ENCODE measurements around the gene NR1H3.
"Not testable (repeated sequence)": the region's sequence is repeated elsewhere in the genome, so short reads cannot be mapped to it uniquely, and the experiment has no call there.

Gene NR1H3

DNA sequence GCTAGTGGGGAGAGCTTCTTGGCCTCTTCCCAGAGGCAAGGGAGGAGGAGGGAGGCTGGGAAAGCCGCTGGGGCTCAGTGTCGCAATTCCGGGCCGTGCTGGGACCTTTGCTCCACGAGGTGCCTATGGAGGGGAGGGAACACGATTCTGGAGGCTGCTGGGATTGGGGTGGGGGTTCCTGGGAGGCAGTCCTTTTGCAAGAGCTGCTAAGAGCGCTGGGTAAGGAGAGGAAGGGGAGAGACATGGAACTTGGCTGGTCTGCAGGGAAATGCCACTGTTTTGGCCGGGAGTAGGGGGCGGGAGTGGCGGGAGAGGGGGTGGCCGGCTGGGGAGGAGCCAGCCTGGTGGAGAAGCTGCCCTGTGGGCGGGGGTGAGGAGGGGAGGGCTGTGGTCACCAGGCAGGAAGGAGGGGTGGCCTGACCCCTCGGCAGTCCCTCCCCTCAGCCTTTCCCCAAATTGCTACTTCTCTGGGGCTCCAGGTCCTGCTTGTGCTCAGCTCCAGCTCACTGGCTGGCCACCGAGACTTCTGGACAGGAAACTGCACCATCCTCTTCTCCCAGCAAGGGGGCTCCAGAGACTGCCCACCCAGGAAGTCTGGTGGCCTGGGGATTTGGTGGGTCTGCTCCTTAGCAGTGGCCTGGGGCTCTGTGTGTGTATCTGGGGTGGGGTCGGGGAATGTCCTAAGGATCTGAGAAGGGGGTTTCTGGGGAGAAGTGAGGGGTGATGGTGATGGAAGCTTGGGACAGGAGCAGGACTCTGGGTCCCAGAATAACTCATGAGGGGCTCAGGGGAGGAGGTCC is at the start of gene NR1H3:
NR1H3 (plus strand) TSS at position 480 of the 800 bp plus-strand sequence. CDS start 1,221 bp downstream, outside the sequence.
- no peak for DNase-seq (ENCODE audit: low read depth in 2 of 2)

- DNase-seq (ENCODE audit: low read depth in 2 of 2) = not testable (repeated sequence)
Measured at GRCh38 chr11:47208008-47208552, 49.7 kb upstream of the NR1H3 start.

GRCh38 chr11:47208628-47209027 is 49.2 kb upstream of the NR1H3 start:
- no peak for DNase-seq (ENCODE audit: low read depth in 2 of 2)

DNA sequence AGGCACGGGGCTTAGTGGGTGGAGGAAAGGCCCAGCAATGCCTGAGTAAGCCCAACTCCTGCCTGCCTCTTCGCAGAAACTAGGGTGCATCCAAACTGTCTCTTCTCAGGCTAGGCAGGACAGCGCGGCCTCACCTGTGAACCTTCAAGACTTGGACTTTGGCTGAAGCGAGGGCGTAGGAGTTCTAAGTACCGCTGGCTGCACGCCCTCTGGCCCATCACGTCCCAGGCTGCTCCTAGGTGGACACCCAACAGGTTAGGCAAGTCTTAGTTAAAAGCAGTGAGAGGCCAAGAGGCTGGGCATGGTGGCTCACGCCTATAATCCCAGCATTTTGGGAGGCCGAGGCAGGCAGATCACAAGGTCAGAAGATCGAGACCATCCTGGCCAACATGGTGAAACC is 44.9 kb upstream of the NR1H3 start:
- DNase-seq (ENCODE audit: low read depth in 2 of 2) = no peak

DNA sequence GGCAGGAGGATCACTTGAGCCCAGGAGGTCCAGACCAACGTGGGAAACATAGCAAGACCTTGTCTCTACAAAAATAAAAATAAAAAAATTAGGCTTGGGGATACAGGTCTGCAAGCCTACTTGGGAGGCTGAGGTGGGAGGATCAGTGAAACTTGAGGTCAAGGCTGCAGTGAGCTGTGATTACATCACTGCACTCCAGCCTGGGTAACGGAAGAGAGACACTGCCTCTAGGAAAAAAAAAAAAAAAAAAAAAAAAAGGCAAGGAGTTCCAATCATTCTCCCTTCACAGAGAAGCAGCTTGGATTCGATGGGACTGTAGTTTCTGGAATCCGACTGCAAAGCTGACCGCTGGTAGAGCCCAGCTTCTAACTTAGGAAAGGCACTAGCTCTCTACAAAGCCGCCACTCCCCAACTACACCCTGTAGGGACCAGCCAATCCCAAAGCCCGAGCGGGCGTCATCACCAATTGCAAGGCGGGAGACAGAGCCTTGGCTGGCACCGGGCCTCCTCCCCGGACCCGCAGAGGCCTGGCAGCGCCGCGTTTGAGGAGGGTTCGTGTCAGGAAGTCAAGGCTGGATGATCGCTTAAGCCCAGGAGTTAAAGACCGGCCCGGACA is 43.7 kb upstream of the NR1H3 start:
- peak; percentile 55 to 69 for DNase-seq (ENCODE audit: low read depth in 2 of 2)

- peak in 1 of 2 donors; percentile 8 for DNase-seq (ENCODE audit: low read depth in 2 of 2)
Measured at GRCh38 chr11:47215366-47215910, 42.4 kb upstream of the NR1H3 start.

DNA sequence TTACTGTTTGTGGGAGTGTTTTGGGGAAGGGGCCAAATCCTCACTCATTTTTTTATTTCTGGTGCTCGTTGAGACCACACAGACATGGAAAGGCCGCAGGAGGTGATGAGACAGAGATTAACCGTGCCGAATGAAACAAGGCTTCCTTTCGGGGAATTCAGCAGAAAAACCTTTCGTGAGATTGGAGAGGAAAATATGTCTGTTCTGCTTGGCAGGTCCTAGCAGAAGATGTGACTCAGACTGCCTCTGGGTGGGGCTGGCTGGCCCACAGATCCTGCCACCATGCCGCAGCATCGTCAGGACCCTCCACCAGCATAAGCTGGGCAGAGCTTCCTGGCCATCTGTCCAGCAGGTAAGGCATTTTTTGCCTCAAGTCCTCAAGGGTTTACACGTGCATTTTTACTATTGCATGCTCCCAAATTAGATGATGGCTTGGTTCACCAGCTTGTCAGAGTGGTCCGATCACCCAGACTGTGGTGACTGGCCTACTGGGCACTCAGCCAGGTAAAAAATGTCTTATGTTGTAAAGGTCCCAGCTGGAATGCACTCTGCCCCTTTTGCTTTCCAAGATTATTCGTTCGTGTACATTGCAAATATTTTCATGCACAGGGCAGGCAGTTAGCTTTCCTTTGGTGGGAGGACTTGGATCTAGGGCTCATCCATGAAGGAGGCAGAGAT is 41.5 kb upstream of the NR1H3 start:
- DNase-seq (ENCODE audit: low read depth in 2 of 2) = peak; percentile 25

GRCh38 chr11:47220401-47220821 is 37.4 kb upstream of the NR1H3 start:
- no peak for DNase-seq (ENCODE audit: low read depth in 2 of 2)

GRCh38 chr11:47222696-47223095 is 35.1 kb upstream of the NR1H3 start:
- no peak for DNase-seq (ENCODE audit: low read depth in 2 of 2)

GRCh38 chr11:47225552-47226400 is 32.0 kb upstream of the NR1H3 start:
- no peak for DNase-seq (ENCODE audit: low read depth in 2 of 2)

GRCh38 chr11:47229161-47229560 is 28.6 kb upstream of the NR1H3 start:
- DNase-seq (ENCODE audit: low read depth in 2 of 2) = no peak

- no peak for DNase-seq (ENCODE audit: low read depth in 2 of 2)
Measured at GRCh38 chr11:47233051-47233450, 24.7 kb upstream of the NR1H3 start.

DNA sequence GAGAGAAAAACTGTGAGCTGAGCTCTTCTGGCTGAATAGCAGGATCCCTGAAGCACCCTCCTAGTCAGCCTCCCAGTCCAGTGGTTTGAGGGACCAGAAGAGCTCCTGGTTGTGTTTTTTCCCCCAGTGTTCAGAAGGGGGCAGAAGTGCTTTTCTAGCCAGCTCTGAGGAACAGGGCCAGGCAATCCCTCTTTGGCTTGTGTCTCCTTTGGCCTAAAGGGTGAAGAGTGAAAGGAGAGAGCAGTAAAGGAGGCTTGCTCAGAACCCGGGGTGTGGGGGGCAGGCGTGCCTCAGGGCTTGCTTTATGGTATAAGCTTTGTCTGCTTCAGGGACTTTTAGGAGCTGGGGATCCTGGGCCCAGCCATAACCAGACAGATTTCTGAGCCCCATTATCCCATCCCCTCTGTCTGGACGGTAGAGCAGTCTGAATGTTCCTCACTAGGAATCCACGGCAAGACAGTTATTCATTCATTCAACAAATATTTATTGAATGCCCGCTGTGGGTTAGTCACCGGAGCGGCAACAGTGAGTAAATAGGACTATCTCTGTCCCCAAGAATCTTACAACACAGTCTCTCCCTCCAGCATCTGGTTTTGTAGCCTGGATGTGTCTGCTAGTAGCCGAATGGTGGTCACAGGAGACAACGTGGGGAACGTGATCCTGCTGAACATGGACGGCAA is 23.7 kb upstream of the NR1H3 start:
- no peak for DNase-seq (ENCODE audit: low read depth in 2 of 2)

GRCh38 chr11:47234669-47235100 is 23.1 kb upstream of the NR1H3 start:
- peak in 1 of 2 donors; percentile 18 for DNase-seq (ENCODE audit: low read depth in 2 of 2)

DNA sequence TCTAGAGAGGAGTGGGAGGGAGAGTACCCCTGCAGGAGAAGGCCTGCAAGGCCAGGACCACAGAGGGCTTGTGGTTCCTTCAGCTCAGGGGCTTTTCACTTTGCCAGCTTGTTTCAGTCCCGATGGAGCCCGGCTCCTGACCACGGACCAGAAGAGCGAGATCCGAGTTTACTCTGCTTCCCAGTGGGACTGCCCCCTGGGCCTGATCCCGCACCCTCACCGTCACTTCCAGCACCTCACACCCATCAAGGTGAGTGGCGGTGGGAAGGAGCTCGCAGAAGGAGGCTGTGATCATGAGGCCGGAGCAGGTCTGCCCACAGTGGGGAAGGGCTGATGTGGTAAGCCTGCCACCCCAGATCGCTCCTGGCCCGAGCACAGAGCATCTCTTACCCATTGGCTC is 22.6 kb upstream of the NR1H3 start:
- no peak for DNase-seq (ENCODE audit: low read depth in 2 of 2)

- no peak for DNase-seq (ENCODE audit: low read depth in 2 of 2)
Measured at GRCh38 chr11:47236482-47236881, 21.3 kb upstream of the NR1H3 start.

DNA sequence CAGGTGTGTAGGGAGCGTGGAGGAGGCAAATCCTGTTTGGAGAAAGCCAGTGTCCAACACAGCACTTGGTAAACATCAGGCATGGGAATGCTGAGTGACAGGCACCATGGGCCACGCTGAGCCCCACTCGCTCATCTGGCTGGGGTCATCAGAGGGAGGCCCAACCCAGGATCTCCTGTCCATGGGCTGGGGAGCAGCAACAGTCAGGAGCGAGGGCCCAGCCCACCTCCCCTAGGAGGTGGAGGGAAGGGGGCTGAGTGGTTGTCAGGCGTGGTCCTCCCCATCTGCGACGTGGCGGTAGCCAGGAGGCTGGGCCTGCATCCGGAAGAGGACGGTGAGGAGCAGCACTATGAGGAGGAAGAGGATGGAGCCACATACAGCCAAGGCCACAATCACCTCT is 17.9 kb upstream of the NR1H3 start:
- no peak for DNase-seq (ENCODE audit: low read depth in 2 of 2)

DNA sequence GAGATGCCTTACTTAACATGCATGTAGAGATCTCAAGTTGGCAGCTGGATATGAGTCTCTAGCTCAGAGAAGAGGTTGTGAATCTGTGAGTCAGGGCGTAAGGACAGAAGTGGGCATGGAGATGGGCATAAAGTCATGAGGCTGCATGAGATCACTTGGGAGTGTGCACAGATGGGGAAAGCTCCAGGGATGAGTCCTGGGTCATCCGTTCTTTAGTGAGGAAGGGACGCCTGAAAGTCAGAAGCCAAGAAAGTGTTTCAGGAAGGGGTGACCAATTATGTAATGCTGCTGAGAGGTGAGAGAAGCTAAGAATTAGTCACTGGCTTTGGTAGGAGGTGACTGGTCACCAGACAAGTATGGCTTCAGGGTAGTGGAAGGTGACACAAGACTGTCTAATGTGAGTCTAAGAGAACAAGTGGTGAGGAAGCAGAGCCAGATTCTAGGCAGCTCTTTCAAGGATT is 15.9 kb upstream of the NR1H3 start:
- no peak for DNase-seq (ENCODE audit: low read depth in 2 of 2)

DNA sequence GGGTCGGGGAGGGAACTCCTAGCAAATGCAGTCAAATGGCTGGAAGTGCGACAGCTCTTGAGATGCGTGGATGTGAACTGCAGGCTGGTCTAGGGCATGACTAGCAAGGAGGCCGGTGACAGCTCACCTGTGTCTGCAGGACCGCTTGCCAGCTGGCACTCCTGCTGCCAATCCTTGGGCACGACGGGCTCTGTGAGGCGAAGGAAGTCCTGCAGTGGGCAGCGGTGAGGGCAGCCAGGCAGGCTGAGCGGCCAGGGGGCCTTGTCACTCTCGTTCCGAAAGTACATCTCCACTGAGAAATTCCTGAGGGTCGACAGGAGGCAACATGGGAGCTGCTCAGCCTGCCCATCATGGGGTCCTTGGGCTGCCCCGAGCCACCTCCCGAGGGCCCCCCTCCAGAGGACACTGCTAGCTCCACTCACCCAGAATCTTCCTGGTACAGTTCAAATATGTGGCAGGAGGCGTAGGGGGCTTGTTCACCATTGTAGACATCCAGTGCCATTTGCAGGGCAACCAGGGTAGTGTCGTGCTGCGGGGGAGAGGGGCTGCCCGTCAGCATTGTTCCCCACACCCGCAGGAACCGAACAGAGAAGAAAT is 15.1 kb upstream of the NR1H3 start:
- DNase-seq (ENCODE audit: low read depth in 2 of 2) = no peak

- no peak for DNase-seq (ENCODE audit: low read depth in 2 of 2)
Measured at GRCh38 chr11:47243454-47243853, 14.3 kb upstream of the NR1H3 start.

Measured in stimulated activated CD8-positive, alpha-beta memory T cell treated with anti-CD3 and anti-CD28 coated beads, Interleukin-7, amount 100 ng/mL, for 1 hour (primary cell).